Measurements from ENCODE around the gene DNMT1.

DNMT1 gene

GRCh38 chr19:10137751-10138682 is 56.7 kb downstream of the DNMT1 start:
- DNase-seq (ENCODE audit: extremely low spot score): no peak
- no peak for TF ChIP-seq CTCF (IDR thresholded peaks at IDR 0.05; ENCODE audit: control extremely low read depth, extremely low read depth, low read depth, missing control alignments)
- ChIA-PET POLR2A (no interaction called here), CTCF (interaction anchor here (1.0 to 1.6 kb wide), 4 partner anchors 10 to 121 kb away, joined by 3 to 5 read pairs (median 4); no protein-coding TSS in a partner anchor)

- DNase-seq (ENCODE audit: extremely low spot score): no peak
- ChIA-PET POLR2A (no interaction called here), CTCF (interaction anchor here (1.0 to 1.3 kb wide), 2 partner anchors 17 to 38 kb away, joined by 3 read pairs; no protein-coding TSS in a partner anchor)
- TF ChIP-seq CTCF (IDR thresholded peaks at IDR 0.05; ENCODE audit: control extremely low read depth, extremely low read depth, low read depth, missing control alignments): no peak
These were observed 57.8 kb downstream of the DNMT1 start for GRCh38 chr19:10136936-10137335.

- CTCF ChIA-PET: interaction anchor here (1.0 to 1.3 kb wide), 2 partner anchors 16 to 37 kb away, joined by 3 read pairs; no protein-coding TSS in a partner anchor
- no peak for DNase-seq (ENCODE audit: extremely low spot score)
- POLR2A ChIA-PET: no interaction called here
- no peak for TF ChIP-seq CTCF (IDR thresholded peaks at IDR 0.05; ENCODE audit: control extremely low read depth, extremely low read depth, low read depth, missing control alignments)
These were observed 59.0 kb downstream of the DNMT1 start for GRCh38 chr19:10135551-10136334.

GRCh38 chr19:10134040-10134439 is 60.7 kb downstream of the DNMT1 start:
- no peak for DNase-seq (ENCODE audit: extremely low spot score)
- no peak for TF ChIP-seq CTCF (IDR thresholded peaks at IDR 0.05; ENCODE audit: control extremely low read depth, extremely low read depth, low read depth, missing control alignments)
- ChIA-PET CTCF (interaction anchor here (1.0 to 3.1 kb wide), 3 partner anchors 9 to 117 kb away, joined by 3 to 13 read pairs (median 4); no protein-coding TSS in a partner anchor), POLR2A (no interaction called here)

- DNase-seq (ENCODE audit: extremely low spot score): no peak
- TF ChIP-seq CTCF (IDR thresholded peaks at IDR 0.05; ENCODE audit: control extremely low read depth, extremely low read depth, low read depth, missing control alignments): no peak
- ChIA-PET POLR2A (no interaction called here), CTCF (interaction anchor here (1.0 to 3.1 kb wide), 4 partner anchors 10 to 117 kb away, joined by 3 to 13 read pairs (median 4); no protein-coding TSS in a partner anchor)
These were observed 61.2 kb downstream of the DNMT1 start for GRCh38 chr19:10133596-10133995.

- DNase-seq (ENCODE audit: extremely low spot score): no peak
- ChIA-PET POLR2A (no interaction called here), CTCF (interaction anchor here (1.0 to 3.1 kb wide), 5 partner anchors 10 to 118 kb away, joined by 3 to 13 read pairs (median 4); no protein-coding TSS in a partner anchor)
These were observed 61.8 kb downstream of the DNMT1 start for GRCh38 chr19:10132905-10133304.

More at GRCh38 chr19:10132905-10133304, 61.8 kb downstream of the DNMT1 start:
- TF ChIP-seq CTCF (IDR thresholded peaks at IDR 0.05; ENCODE audit: control extremely low read depth, extremely low read depth, low read depth, missing control alignments): no peak
